ENCODE results near the gene ZSCAN12.

Gene ZSCAN12

DNA sequence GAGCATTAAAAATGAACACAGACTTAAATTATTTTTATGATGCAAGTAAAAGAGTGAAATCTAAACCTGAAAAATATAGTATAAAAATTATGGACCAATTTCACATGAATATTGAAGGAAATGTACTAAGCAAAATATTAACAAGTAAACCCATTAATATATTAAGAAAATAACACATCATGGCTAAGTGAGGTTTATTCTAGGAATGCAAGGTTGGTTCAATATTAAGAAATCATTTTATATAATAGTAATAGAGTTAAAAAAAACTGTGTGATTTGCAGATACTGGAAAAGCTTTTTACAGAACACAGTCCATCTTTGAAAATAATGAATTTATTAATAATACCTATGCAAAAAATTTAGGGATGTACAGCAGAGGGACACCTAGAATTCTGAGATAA is 20.9 kb downstream of the ZSCAN12 start:
- H3K4me3 ChIP-seq (ENCODE audit: low read depth, low read length): no peak overlapping the region
- DNase-seq (ENCODE audit: low read depth): no peak
- TF ChIP-seq, protein P1, sequence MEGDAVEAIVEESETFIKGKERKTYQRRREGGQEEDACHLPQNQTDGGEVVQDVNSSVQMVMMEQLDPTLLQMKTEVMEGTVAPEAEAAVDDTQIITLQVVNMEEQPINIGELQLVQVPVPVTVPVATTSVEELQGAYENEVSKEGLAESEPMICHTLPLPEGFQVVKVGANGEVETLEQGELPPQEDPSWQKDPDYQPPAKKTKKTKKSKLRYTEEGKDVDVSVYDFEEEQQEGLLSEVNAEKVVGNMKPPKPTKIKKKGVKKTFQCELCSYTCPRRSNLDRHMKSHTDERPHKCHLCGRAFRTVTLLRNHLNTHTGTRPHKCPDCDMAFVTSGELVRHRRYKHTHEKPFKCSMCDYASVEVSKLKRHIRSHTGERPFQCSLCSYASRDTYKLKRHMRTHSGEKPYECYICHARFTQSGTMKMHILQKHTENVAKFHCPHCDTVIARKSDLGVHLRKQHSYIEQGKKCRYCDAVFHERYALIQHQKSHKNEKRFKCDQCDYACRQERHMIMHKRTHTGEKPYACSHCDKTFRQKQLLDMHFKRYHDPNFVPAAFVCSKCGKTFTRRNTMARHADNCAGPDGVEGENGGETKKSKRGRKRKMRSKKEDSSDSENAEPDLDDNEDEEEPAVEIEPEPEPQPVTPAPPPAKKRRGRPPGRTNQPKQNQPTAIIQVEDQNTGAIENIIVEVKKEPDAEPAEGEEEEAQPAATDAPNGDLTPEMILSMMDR (IDR thresholded peaks at IDR 0.05; ENCODE audit: control insufficient read depth, extremely low read depth, insufficient read depth): no peak

DNA sequence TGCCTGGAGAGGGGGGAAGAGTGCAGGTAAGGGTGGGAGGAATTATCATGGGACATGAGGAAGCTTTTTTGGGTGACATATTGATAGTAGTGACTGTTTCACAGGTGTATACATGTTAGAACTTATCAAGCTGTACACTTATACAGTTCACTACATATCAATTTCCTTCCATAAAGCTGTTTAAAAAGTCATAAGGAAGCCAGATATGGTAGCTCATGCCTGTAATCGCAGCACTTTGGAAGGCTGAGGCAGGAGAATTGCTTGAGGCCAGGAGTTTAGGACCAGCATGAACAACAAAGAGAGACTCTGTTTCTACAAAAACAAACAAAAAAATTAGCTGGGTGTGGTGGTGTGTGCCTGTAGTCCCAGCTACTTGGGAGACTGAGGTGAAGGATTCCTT is 21.7 kb downstream of the ZSCAN12 start:
- no peak overlapping the region for H3K4me3 ChIP-seq (ENCODE audit: low read depth, low read length)
- TF ChIP-seq, protein P1 (IDR thresholded peaks at IDR 0.05; ENCODE audit: control insufficient read depth, extremely low read depth, insufficient read depth): no peak
- no peak for DNase-seq (ENCODE audit: low read depth)

DNA sequence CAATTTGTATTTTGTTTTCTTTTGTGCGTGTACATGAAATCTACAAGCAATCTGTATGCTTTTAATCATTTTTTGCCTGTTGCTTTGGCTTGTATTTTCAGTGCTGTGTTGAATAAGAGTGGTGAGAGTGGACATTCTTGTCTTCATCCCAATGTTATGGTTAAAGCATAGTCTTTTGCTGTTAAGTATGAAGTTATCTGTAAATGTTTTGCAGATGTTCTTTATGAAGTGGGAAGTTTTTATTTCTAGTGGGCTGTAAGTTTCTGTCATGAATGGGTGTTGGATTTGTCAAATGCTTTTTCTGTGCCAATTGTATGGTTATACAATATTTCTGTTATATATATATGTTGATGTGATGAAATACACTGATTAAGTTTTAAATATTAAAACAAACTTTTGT is 25.6 kb downstream of the ZSCAN12 start:
- TF ChIP-seq, protein P1 (IDR thresholded peaks at IDR 0.05; ENCODE audit: control insufficient read depth, extremely low read depth, insufficient read depth): no peak
- no peak for DNase-seq (ENCODE audit: low read depth)
- no peak overlapping the region for H3K4me3 ChIP-seq (ENCODE audit: low read depth, low read length)

DNA sequence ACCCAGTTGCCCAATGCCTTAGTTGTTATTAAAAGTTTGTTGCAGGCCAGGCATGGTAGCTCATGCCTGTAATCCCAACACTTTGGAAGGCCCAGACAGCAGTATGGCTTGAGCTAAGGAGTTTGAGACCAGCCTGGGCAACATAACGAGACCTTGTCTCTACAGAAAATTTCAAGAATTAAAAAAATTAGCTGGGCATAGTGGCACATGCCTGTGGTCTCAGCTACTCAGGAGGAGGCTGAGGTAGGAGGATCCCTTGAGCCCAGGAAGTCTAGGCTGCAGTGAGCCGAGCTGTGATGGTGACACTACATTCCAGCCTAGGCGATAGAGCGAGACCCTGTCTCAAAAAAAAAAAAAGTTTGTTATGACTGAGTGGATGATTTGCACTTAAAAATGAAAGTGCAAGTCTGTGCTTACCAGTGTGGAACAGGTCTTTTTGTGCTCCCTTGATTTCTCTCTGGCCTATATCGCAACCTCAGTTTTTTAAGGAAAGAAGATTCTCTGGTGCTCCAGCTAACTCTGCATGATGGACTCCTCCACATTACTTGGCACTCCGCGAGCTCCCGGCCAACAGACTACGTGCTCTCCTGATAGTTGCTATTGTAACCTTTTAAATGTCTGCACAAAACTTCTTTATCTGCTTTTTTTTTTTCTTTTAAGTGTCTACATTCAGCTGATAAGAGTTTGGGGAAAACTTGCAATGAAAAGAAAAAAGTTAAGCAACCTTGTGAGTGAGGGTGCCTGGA is 27.7 kb downstream of the ZSCAN12 start:
- DNase-seq (ENCODE audit: low read depth): no peak
- TF ChIP-seq, protein P1 (IDR thresholded peaks at IDR 0.05; ENCODE audit: control insufficient read depth, extremely low read depth, insufficient read depth): no peak
- no peak overlapping the region for H3K4me3 ChIP-seq (ENCODE audit: low read depth, low read length)

DNA sequence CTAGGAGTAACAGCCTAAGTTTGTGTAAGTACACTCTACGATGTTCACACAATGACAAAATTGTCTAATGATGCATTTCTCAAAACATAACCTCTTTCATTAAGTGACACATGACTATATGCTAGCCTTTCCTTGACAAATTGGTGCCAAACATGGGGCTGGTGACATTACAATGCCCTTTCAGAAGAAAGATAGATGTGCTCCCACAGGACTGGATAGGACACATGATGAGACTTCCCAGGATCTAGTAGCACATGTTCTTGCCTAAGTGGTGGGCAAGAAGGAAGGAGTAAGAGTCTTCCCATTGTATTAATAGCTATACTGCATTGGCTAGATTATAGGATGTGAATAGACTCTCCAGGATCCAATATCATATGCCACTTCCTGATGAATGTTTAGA is 28.3 kb downstream of the ZSCAN12 start:
- TF ChIP-seq, protein P1 (IDR thresholded peaks at IDR 0.05; ENCODE audit: control insufficient read depth, extremely low read depth, insufficient read depth): no peak
- no peak overlapping the region for H3K4me3 ChIP-seq (ENCODE audit: low read depth, low read length)
- DNase-seq (ENCODE audit: low read depth): no peak

DNA sequence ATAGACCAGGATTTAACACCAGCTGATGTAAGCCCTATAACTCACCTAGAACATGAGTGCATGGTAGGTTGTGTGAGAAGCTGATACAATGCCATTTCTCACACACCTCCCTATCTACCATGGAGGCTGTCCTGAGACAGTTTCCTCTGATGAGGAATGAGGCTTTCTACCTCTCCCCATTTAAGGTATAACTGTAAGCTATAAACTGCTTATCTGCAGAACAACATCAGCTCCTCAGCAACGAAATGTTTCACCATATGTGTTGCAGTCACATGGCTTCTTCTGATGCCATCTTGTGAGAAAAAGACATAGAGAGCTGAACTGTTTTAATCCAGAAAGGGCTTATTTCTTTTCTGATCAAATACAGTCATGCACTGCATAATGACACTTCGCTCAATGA is 29.1 kb downstream of the ZSCAN12 start:
- TF ChIP-seq, protein P1 (IDR thresholded peaks at IDR 0.05; ENCODE audit: control insufficient read depth, extremely low read depth, insufficient read depth): no peak
- DNase-seq (ENCODE audit: low read depth): no peak
- H3K4me3 ChIP-seq (ENCODE audit: low read depth, low read length): no peak overlapping the region

DNA sequence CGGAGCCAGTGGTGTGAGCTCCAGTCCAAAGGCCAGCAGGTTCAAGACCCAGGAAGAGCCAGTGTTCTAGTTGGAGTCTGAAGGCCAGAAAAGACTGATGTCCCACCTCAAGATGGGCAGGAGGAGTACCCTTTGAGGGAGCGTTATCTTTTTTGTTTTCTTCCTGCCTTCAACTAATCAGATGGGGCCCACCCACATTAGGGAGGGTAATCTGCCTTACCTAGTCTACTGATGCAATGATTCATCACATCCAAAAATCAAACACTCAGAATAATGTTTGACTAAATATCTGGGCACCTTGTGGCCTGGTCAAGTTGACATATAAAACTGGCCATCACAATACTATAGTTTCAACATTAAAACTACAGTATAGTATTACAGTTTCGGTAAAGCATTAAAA is 30.1 kb downstream of the ZSCAN12 start:
- TF ChIP-seq, protein P1 (IDR thresholded peaks at IDR 0.05; ENCODE audit: control insufficient read depth, extremely low read depth, insufficient read depth): no peak
- DNase-seq (ENCODE audit: low read depth): no peak
- no peak overlapping the region for H3K4me3 ChIP-seq (ENCODE audit: low read depth, low read length)
